GM12872 (cell line): ENCODE results near the gene GFPT1.

Experiments
- CTCF ChIP-seq: IDR thresholded peaks from 3 replicates; pipeline ENCODE4 v1.5.1; 2011; ENCODE audit warnings: low read depth, mild to moderate bottlenecking, low read length, moderate library complexity; ENCODE audit not compliant: insufficient read depth

Gene GFPT1

DNA sequence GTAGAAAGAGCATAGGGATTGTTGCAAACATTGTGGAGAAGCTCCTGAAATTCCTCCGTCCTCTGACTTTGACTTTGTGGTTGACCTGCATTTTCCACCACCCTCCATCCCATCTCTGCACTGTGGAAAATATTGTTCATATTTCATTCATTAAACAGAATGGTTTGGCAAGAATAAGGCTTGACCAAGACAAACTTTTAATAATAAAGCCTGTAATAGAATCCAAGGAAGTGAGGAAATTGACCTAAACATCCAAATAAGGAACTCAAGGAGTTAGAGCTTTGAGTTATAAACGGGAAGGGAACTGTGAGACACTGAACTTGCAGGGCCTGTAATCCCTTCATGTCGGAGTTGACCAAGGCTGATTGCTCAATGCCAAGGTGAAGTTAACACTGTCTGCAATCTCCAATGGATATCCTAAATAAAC lies 115.2 kb downstream of the GFPT1 start:
- TF ChIP-seq CTCF = no peak
